NB4 (cell line): ENCODE results near the gene BPIFB3.

Source experiments
- DNase-seq: peaks from one replicate; pipeline ENCODE4 v3.0.0; 2010; ENCODE audit warnings: low read depth
- H3K4me3 ChIP-seq: one replicate; pipeline ENCODE4 v1.5.1; 2011; ENCODE audit warnings: mild to moderate bottlenecking, low read depth, low read length, moderate library complexity
- MYC ChIP-seq: IDR thresholded peaks from 2 replicates; pipeline ENCODE4 v1.6.1; 2011; ENCODE audit warnings: low read depth, low read length
- POLR2A ChIP-seq: IDR thresholded peaks from 2 replicates; pipeline ENCODE4 v1.6.1; 2011; ENCODE audit warnings: mild to moderate bottlenecking; ENCODE audit not compliant: insufficient read length; ENCODE audit errors: extremely low read depth
- TF ChIP-seq, protein P1 (sequence below): IDR thresholded peaks from one replicate; pipeline ENCODE4 v1.5.1; 2012; ENCODE audit warnings: low read depth, low read length
- TF ChIP-seq, protein P2 (sequence below): IDR thresholded peaks from 2 replicates; pipeline ENCODE4 v1.6.1; 2011; ENCODE audit warnings: low read depth, low read length

Gene BPIFB3

DNA sequence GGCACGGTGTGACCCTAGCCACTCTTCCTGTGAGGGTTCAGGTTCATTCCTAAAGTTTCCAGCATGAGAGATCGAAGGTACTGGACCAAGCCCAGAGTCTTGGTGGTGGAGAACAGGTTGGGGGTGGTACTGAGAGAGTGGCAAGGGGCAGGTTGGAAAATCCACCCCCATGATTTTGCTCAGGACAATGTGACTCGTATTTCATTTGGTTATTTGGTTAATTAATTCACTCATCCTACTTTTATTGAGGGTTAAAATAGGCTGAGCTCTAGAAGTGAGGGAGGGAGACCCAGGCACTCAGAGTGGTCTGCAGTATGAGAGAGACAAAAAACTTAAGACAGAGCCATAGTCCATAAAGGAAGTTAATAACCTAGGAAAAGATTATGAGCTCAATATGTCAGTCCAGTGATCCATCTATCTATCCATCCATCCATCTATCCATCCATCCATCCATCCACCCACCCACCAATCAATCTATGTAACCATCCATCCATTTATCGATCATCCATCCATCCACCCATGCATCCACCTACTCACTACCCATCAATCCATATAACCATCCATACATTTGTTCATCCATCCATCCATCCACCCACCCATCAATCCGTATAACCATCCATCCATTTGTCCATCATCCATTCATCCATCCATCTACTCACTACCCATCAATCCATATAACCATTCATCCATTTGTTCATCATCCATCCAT is 28.9 kb upstream of the BPIFB3 start:
- no peak for DNase-seq
- TF ChIP-seq POLR2A: no peak
- H3K4me3 ChIP-seq: no peak overlapping the region

DNA sequence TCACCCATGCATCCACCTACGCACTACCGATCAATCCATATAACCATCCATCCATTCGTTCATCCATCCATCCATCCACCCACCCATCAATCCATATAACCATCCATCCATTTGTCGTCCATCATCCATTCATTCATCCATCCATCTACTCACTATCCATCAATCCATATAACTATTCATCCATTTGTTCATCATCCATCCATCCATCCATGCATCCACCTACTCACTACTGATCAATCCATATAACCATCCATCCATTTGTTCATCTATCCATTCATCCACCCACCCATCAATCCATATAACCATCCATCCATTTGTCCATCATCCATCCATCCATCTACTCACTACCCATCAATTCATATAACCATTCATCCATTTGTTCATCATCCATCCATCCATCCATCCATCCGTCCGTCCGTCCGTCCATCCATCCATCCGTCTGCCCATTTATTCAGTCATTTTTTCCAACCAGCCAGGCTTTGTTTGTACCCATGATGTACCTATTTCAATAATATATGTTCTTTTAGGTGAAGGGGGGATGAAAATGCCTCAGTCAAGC is 28.3 kb upstream of the BPIFB3 start:
- no peak overlapping the region for H3K4me3 ChIP-seq
- TF ChIP-seq, protein P1, sequence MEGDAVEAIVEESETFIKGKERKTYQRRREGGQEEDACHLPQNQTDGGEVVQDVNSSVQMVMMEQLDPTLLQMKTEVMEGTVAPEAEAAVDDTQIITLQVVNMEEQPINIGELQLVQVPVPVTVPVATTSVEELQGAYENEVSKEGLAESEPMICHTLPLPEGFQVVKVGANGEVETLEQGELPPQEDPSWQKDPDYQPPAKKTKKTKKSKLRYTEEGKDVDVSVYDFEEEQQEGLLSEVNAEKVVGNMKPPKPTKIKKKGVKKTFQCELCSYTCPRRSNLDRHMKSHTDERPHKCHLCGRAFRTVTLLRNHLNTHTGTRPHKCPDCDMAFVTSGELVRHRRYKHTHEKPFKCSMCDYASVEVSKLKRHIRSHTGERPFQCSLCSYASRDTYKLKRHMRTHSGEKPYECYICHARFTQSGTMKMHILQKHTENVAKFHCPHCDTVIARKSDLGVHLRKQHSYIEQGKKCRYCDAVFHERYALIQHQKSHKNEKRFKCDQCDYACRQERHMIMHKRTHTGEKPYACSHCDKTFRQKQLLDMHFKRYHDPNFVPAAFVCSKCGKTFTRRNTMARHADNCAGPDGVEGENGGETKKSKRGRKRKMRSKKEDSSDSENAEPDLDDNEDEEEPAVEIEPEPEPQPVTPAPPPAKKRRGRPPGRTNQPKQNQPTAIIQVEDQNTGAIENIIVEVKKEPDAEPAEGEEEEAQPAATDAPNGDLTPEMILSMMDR: no peak
- TF ChIP-seq MYC (no peak), POLR2A (no peak)
- TF ChIP-seq, protein P2, sequence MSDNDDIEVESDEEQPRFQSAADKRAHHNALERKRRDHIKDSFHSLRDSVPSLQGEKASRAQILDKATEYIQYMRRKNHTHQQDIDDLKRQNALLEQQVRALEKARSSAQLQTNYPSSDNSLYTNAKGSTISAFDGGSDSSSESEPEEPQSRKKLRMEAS: no peak
- no peak for DNase-seq

DNA sequence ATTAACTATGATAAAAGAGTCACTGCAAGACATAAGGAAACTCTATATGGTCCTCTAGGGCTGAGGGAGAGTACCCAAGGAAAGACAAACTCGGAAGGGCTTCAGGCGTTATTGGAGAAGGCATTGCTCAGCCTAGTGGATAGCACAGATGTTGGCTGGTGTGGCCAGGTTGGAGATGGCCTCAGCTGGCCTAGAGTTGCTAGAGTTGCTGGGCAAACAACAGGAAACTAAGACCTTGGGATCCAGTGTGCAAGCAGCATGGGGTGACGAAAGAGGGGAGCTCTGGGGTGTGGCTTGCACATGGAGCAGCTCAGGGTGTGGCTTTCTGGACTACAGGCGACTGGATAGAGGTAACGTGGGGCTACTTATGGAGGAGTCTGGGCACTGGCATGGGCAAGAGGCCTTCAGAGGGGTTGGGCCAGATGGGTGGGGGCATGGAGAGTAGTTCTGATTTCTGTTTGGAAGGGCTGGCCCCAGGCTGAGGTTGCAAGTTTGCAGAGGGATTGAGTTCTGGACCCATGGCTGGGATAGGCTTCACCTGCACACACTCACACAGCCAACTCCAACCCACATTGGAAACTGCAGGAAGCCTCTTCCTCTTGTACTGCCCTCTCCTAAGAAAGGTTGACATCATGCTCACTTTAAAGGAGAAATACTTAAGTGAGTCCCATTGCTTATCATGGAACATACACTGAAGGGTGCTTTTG is 27.5 kb upstream of the BPIFB3 start:
- no peak overlapping the region for H3K4me3 ChIP-seq
- DNase-seq: no peak
- TF ChIP-seq, protein P1: no peak
- TF ChIP-seq, protein P2: no peak
- TF ChIP-seq POLR2A (no peak), MYC (no peak)

DNA sequence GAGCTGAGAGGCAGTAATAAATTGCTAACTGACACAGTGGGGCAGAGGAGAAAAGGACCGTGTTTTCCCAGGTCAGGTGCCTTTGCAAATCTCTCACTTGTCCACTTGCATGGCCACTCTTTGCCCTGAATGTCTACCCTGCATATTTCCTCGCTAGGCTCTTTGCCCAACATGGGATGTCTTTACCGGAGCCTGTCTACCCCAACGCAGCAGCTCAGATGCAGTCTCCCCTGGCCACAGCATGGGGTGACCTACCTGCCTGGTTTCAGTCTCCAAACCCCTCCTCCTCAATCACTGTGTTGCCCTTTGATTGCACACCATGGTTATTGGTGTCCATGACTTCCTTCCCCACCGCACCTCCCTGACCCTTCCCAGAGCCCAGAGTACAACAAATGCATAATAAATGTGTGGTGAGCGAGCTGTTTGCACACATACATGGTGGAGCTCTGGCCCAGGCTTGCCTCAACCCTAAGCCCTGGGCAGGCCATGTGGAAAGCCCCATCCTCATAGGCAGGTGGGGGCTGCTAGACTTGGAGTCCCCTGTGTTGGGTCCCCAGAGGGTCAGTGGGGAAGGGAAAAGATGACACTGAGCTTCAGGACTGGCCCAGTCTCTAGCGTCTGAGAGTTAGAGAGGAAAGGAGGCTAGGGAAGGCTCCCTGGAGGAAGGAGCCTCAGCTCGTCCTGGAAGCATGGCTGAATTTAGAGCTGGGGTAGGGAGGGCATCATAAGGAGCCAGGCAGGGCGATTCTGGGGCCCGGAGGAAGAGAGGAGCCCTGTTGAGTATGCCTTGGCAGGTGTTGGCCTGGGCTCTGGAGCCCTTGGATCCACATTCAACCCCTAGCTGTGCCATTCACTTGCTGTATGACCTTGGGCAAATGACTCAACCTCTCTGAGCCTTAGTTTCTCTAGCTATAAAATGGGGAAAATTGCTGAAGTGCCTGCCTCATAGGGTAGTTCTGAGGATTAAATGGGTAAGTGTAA is 26.6 kb upstream of the BPIFB3 start:
- TF ChIP-seq MYC (no peak), POLR2A (no peak)
- TF ChIP-seq, protein P1: no peak
- TF ChIP-seq, protein P2: no peak
- no peak overlapping the region for H3K4me3 ChIP-seq
- no peak for DNase-seq

DNA sequence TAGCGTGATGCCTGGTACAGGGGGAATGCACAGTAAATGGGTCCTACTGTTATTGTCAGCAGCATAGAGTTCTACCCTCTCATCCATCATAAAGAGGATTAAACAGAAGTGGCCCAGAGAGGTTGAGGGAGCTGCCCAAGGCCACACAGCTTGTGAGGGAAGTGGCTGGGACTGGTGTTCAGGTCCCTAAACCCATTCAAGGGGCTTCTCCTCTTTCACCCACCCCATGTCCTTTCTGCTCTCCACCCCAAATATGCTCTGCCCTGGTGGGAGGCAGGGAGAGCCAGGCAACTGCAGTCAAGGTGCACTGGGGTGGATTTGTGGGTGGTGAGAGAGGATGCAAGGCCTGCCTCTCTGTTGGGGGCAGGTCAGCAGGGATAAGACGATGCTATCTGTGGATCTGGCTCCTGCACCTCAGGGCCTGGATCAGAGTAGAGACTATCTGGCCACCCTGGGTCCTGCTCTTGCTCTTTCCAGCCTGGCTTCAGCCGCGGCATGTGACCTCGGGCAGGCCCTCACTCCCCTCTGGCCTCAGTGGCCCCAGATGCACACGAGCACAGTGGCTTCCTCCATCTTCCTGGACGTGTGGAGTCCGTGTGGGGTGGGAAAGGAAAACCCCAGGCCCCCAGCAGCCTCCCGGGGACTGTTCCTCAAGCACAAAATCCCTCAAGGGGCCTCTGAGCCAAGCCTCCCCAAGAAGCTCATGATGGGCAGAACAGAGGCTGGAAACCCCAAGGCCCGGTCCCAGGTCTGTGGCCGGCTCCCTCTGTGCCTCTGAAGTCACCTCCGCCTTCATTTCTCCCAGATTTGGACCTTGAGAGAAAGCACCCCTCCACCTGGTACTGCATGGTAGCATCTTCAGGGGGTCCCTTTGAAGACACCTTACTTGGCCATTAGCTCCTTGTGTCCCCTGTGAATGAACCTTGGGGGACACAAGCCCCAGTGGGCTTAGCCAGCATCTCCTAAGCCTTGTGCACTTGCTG is 25.6 kb upstream of the BPIFB3 start:
- no peak for DNase-seq
- H3K4me3 ChIP-seq: no peak overlapping the region
- TF ChIP-seq MYC (no peak), POLR2A (no peak)
- TF ChIP-seq, protein P2: no peak
- TF ChIP-seq, protein P1: no peak
